Activated naive CD8-positive, alpha-beta T cell treated with anti-CD3 and anti-CD28 coated beads, Interleukin-2, amount 50 U/mL, for 16 hours (primary cell): Measurements from ENCODE around the gene CATSPERB.
"Not testable (repeated sequence)": the region's sequence is repeated elsewhere in the genome, so short reads cannot be mapped to it uniquely, and the experiment has no call there.

Experiments
- DNase-seq: peaks from one replicate; pipeline ENCODE4 v3.0.0-alpha.2; 2020; ENCODE audit warnings: low read depth, low spot score

The CATSPERB gene

GRCh38 chr14:91731986-91732385, at the start of gene CATSPERB:
Gene CATSPERB (minus strand): TSS chr14:91732086. CDS start chr14:91729479, 2,607 bp downstream.
- no peak for DNase-seq

- no peak for DNase-seq
Measured at GRCh38 chr14:91780452-91780851, 48.6 kb upstream of the CATSPERB start.

GRCh38 chr14:91778217-91778616, 46.3 kb upstream of the CATSPERB start:
- no peak for DNase-seq

- DNase-seq = no peak
Measured at GRCh38 chr14:91774140-91775096, 42.5 kb upstream of the CATSPERB start.

GRCh38 chr14:91770185-91770584, 38.3 kb upstream of the CATSPERB start:
- no peak for DNase-seq

- DNase-seq = no peak
Measured at GRCh38 chr14:91755570-91756295, 23.8 kb upstream of the CATSPERB start.

- no peak for DNase-seq
Measured at GRCh38 chr14:91754819-91755218, 22.9 kb upstream of the CATSPERB start.

- DNase-seq = no peak
Measured at GRCh38 chr14:91754185-91754584, 22.3 kb upstream of the CATSPERB start.

- DNase-seq = no peak
Measured at GRCh38 chr14:91753501-91754128, 21.7 kb upstream of the CATSPERB start.

- DNase-seq = no peak
Measured at GRCh38 chr14:91752961-91753360, 21.1 kb upstream of the CATSPERB start.

- no peak for DNase-seq
Measured at GRCh38 chr14:91751719-91752118, 19.8 kb upstream of the CATSPERB start.

GRCh38 chr14:91750634-91751198, 18.8 kb upstream of the CATSPERB start:
- no peak for DNase-seq

GRCh38 chr14:91749868-91750267, 18.0 kb upstream of the CATSPERB start:
- no peak for DNase-seq

- DNase-seq = no peak
Measured at GRCh38 chr14:91748049-91748448, 16.2 kb upstream of the CATSPERB start.

- no peak for DNase-seq
Measured at GRCh38 chr14:91745344-91745743, 13.5 kb upstream of the CATSPERB start.

- no peak for DNase-seq
Measured at GRCh38 chr14:91744068-91744480, 12.2 kb upstream of the CATSPERB start.

- DNase-seq = no peak
Measured at GRCh38 chr14:91743305-91743653, 11.4 kb upstream of the CATSPERB start.

GRCh38 chr14:91742621-91743304, 10.9 kb upstream of the CATSPERB start:
- DNase-seq = no peak

GRCh38 chr14:91739867-91740266, 8.0 kb upstream of the CATSPERB start:
- DNase-seq = not testable (repeated sequence)

- DNase-seq = no peak
Measured at GRCh38 chr14:91737619-91738018, 5.7 kb upstream of the CATSPERB start.

GRCh38 chr14:91732859-91733477, 1.1 kb upstream of the CATSPERB start:
- no peak for DNase-seq
